Skin epidermis (tissue), 12 donors: ENCODE results near the gene CHST8.

Experiments used
- H3K27ac ChIP-seq, 21 experiments: fragments of 200-600 bp; sonication (generic) in 11 of 21; one replicate each; pipeline ENCODE4 v1.5.0; 2020; ENCODE audit warnings: mild to moderate bottlenecking in 3 of 21, inconsistent platforms in 2 of 21, moderate library complexity in 2 of 21
- H3K4me3 ChIP-seq, 7 experiments: fragments of 200-600 bp; sonication (generic) in 2 of 7; one replicate each; pipeline ENCODE4 v1.5.0; 2020; ENCODE audit warnings: inconsistent platforms in 2 of 7, mild to moderate bottlenecking in 2 of 7, moderate library complexity in 1 of 7

The CHST8 gene

GRCh38 chr19:33703438-33703750 lies 81.6 kb downstream of the CHST8 start:
- H3K4me3 ChIP-seq, result no peak overlapping the region
- no peak overlapping the region for H3K27ac ChIP-seq

- H3K4me3 ChIP-seq, result no peak overlapping the region
- H3K27ac ChIP-seq, result no peak overlapping the region
Measured at GRCh38 chr19:33703821-33704220, 82.1 kb downstream of the CHST8 start.

GRCh38 chr19:33704271-33704670 lies 82.5 kb downstream of the CHST8 start:
- Histone ChIP-seq H3K4me3 (no peak overlapping the region), H3K27ac (no peak overlapping the region)

GRCh38 chr19:33705090-33705847 lies 83.5 kb downstream of the CHST8 start:
- Histone ChIP-seq H3K4me3 (no peak overlapping the region), H3K27ac (no peak overlapping the region)

GRCh38 chr19:33705860-33706259 lies 84.1 kb downstream of the CHST8 start:
- Histone ChIP-seq H3K27ac (no peak overlapping the region), H3K4me3 (no peak overlapping the region)

GRCh38 chr19:33706631-33707030 lies 84.9 kb downstream of the CHST8 start:
- H3K4me3 ChIP-seq, result no peak overlapping the region
- H3K27ac ChIP-seq, result no peak overlapping the region

- H3K4me3 ChIP-seq, result no peak overlapping the region
- no peak overlapping the region for H3K27ac ChIP-seq
Measured at GRCh38 chr19:33712268-33712667, 90.5 kb downstream of the CHST8 start.

- Histone ChIP-seq H3K4me3 (no peak overlapping the region), H3K27ac (no peak overlapping the region)
Measured at GRCh38 chr19:33713194-33713593, 91.4 kb downstream of the CHST8 start.

GRCh38 chr19:33714149-33714548 lies 92.4 kb downstream of the CHST8 start:
- H3K27ac ChIP-seq, result no peak overlapping the region
- H3K4me3 ChIP-seq, result no peak overlapping the region

GRCh38 chr19:33715462-33715861 lies 93.7 kb downstream of the CHST8 start:
- H3K4me3 ChIP-seq, result no peak overlapping the region
- no peak overlapping the region for H3K27ac ChIP-seq

- H3K27ac ChIP-seq, result no peak overlapping the region
- no peak overlapping the region for H3K4me3 ChIP-seq
Measured at GRCh38 chr19:33717878-33718277, 96.1 kb downstream of the CHST8 start.

- Histone ChIP-seq H3K4me3 (no peak overlapping the region), H3K27ac (no peak overlapping the region)
Measured at GRCh38 chr19:33718651-33719254, 97.0 kb downstream of the CHST8 start.

- Histone ChIP-seq H3K27ac (no peak overlapping the region), H3K4me3 (no peak overlapping the region)
Measured at GRCh38 chr19:33719366-33720154, 97.8 kb downstream of the CHST8 start.

- Histone ChIP-seq H3K27ac (no peak overlapping the region), H3K4me3 (no peak overlapping the region)
Measured at GRCh38 chr19:33720155-33720493, 98.4 kb downstream of the CHST8 start.

- no peak overlapping the region for H3K4me3 ChIP-seq
- H3K27ac ChIP-seq, result no peak overlapping the region
Measured at GRCh38 chr19:33720691-33721682, 99.2 kb downstream of the CHST8 start.

- H3K4me3 ChIP-seq, result no peak overlapping the region
- H3K27ac ChIP-seq, result no peak overlapping the region
Measured at GRCh38 chr19:33721735-33722297, 100.1 kb downstream of the CHST8 start.

- no peak overlapping the region for H3K27ac ChIP-seq
- H3K4me3 ChIP-seq, result no peak overlapping the region
Measured at GRCh38 chr19:33722456-33723239, 100.9 kb downstream of the CHST8 start.

- Histone ChIP-seq H3K4me3 (no peak overlapping the region), H3K27ac (no peak overlapping the region)
Measured at GRCh38 chr19:33723512-33723911, 101.8 kb downstream of the CHST8 start.
